Sigmoid colon (tissue), 7 donors: ENCODE results near the gene SENP8. TPM values are rescaled to one million over a fixed set of nuclear protein-coding genes. Genes with fewer than 3 reads are reported as not detected.

ENCODE experiments used
- DNase-seq: peaks from one replicate; pipeline ENCODE4 v3.0.0-alpha.2; 2019
- H3K27ac ChIP-seq, 4 donors: fragments of 200-600 bp; sonication (generic); one replicate each; pipeline ENCODE4 v1.5.1; 2016 to 2019; ENCODE audit warnings: mild to moderate bottlenecking in 1 of 4
- H3K27me3 ChIP-seq, 3 donors: fragments of 200-600 bp; sonication (generic); one replicate each; pipeline ENCODE4 v1.5.1; 2019; ENCODE audit warnings: mild to moderate bottlenecking in 1 of 3
- H3K36me3 ChIP-seq, 4 donors: fragments of 200-600 bp; sonication (generic); one replicate each; pipeline ENCODE4 v1.5.1; 2016 to 2019
- H3K4me1 ChIP-seq, 4 donors: fragments of 200-600 bp; sonication (generic); one replicate each; pipeline ENCODE4 v1.5.1; 2017 to 2019
- H3K4me3 ChIP-seq, 4 donors: fragments of 200-600 bp; sonication (generic); one replicate each; pipeline ENCODE4 v1.5.1; 2017 to 2019; ENCODE audit warnings: mild to moderate bottlenecking in 2 of 4, moderate library complexity in 1 of 4
- H3K9me3 ChIP-seq, 4 donors: fragments of 200-600 bp in 3 of 4; sonication (generic) in 3 of 4; one replicate each; pipeline versions ENCODE4 v1.5.1 to v1.6.1; 2013 to 2019
- EP300 ChIP-seq, 4 donors: sonication (generic); formaldehyde crosslinking; IDR thresholded peaks; one replicate each; pipeline ENCODE4 v1.6.1; 2017; ENCODE audit warnings: antibody characterized with exemption in 4 of 4
- POLR2A ChIP-seq, 2 donors: fragments of 450-650 bp; IDR thresholded peaks; one replicate each; pipeline ENCODE4 v1.6.1; 2016; ENCODE audit warnings: antibody characterized with exemption in 2 of 2, mild to moderate bottlenecking in 2 of 2, moderate library complexity in 2 of 2
- POLR2AphosphoS5 ChIP-seq, 4 donors: sonication (generic); formaldehyde crosslinking; IDR thresholded peaks; one replicate each; pipeline ENCODE4 v1.6.1; 2017; ENCODE audit warnings: antibody characterized with exemption in 4 of 4
- WGBS, 2 donors: extraction: QIAGEN DNeasy Blood & Tissue Kit; methylation state at CpG; one replicate each; pipeline ENCODE4 v1.1.7; 2013; 5-methylcytosine and 5-hydroxymethylcytosine counted together
- intact Hi-C: fragments of 100-400 bp; cut with DNase I; formaldehyde crosslinking; loops from one replicate; pipeline ENCODE4 v1.15.1; 2023
- polyA plus RNA-seq, 3 donors: library from polyadenylated mRNA; stranded (reverse); fragments of 200-250 nt; gene quantifications; one replicate each; pipeline ENCODE4 v1.2.3, GENCODE V29; 2013
- total RNA-seq, 4 donors: library from RNA; depleted of rRNA; stranded (reverse); fragments of >200 nt; gene quantifications; one replicate each; pipeline ENCODE4 v1.1.0, GENCODE V29; 2016
- TF ChIP-seq, protein P1 (sequence below), 4 experiments: fragments of 450-650 bp in 3 of 4; fragments of 200-600 bp in 1 of 4; IDR thresholded peaks; one replicate each; pipeline ENCODE4 v1.5.1; 2016 to 2019; ENCODE audit warnings: antibody characterized with exemption in 4 of 4, mild to moderate bottlenecking in 3 of 4, moderate library complexity in 2 of 4
- donor health status: healthy with polysubstance abuse.
- donor health status: Bipolar disorder and iron deficiency.
- donor health status: healthy.

SENP8 gene
- total and polyA plus RNA-seq, 7 donors: 1.2 to 4.3 (median 1.9) TPM

DNA sequence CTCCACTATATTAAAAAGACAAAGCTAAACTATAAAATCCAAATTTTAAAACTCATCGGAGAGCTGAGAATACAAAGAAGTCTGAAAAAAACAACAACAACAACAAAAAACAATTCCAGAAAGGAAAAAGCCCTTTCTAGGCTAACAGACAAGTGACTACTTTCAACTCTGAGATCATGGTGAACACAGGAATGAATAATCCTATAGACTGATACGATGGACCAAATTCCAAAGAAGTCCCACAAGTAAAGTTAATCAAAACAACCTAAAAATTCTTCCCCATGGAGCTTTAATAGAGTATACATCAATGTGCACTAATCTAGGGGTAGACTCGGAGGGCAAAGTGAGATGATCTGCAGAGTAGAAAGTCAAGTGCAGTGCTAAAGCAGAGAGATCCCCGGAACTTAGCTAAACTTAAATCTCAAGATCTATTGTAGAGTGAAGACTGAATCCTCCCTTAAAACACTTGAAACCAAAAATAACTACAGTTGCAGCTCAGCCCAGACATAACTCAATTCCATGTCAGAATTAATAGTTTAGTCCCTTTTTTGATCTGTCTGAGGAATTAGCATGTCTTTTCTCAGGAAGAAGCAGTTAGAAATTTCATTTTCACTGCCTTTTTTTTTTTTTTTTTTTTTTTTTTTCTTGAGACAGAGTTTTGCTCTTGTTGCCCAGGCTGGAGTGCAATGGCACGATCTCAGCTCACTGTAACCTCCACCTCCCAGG is 43.7 kb upstream of the SENP8 start:
- no peaks in the 10 kb centered on the region for H3K9me3 ChIP-seq
- H3K27ac ChIP-seq: no peak overlapping the region
- 88% methylated on average over 5 of the region's 5 CpGs for WGBS, 2 donors
- TF ChIP-seq EP300 (IDR thresholded peaks at IDR 0.05): no peak
- TF ChIP-seq, protein P1, sequence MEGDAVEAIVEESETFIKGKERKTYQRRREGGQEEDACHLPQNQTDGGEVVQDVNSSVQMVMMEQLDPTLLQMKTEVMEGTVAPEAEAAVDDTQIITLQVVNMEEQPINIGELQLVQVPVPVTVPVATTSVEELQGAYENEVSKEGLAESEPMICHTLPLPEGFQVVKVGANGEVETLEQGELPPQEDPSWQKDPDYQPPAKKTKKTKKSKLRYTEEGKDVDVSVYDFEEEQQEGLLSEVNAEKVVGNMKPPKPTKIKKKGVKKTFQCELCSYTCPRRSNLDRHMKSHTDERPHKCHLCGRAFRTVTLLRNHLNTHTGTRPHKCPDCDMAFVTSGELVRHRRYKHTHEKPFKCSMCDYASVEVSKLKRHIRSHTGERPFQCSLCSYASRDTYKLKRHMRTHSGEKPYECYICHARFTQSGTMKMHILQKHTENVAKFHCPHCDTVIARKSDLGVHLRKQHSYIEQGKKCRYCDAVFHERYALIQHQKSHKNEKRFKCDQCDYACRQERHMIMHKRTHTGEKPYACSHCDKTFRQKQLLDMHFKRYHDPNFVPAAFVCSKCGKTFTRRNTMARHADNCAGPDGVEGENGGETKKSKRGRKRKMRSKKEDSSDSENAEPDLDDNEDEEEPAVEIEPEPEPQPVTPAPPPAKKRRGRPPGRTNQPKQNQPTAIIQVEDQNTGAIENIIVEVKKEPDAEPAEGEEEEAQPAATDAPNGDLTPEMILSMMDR (IDR thresholded peaks at IDR 0.05): no peak
- TF ChIP-seq POLR2AphosphoS5 (IDR thresholded peaks at IDR 0.05): no peak
- TF ChIP-seq POLR2A (IDR thresholded peaks at IDR 0.05): no peak
- no peak overlapping the region for H3K4me3 ChIP-seq
- intact Hi-C loops: no loop called here
- no peaks in the 10 kb centered on the region for H3K27me3 ChIP-seq
- no peaks in the 10 kb centered on the region for H3K36me3 ChIP-seq
- DNase-seq: no peak
- H3K4me1 ChIP-seq: peaks cover 0 to 19% (median 5%) of the 10 kb centered on the region in 4 donors

DNA sequence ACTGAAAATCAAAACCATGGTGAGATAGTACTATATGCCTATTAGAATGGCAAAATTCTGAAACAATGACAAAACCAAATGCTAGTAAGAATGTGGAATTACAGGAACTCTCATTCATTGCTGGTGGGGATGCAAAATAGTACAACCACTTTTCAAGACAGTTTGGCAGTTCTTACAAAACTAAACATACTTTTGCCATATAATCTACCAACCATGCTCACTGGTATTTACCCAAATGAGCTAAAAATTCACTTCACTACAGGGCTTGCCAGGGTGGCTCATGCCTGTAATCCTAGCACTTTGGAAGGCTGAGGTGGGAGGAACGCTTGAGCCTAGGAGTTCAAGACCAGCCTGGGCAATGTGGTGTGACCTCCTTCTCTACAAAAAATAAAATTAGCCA is 40.3 kb upstream of the SENP8 start:
- H3K4me3 ChIP-seq: no peak overlapping the region
- H3K36me3 ChIP-seq: no peaks in the 10 kb centered on the region
- H3K27ac ChIP-seq: no peak overlapping the region
- intact Hi-C loops: no loop called here
- DNase-seq: no peak
- TF ChIP-seq, protein P1 (IDR thresholded peaks at IDR 0.05): no peak
- TF ChIP-seq POLR2A (IDR thresholded peaks at IDR 0.05) (no peak), EP300 (IDR thresholded peaks at IDR 0.05) (no peak), POLR2AphosphoS5 (IDR thresholded peaks at IDR 0.05) (no peak)
- H3K27me3 ChIP-seq: no peaks in the 10 kb centered on the region
- H3K9me3 ChIP-seq: no peaks in the 10 kb centered on the region
- peaks cover 0 to 19% (median 5%) of the 10 kb centered on the region in 4 donors for H3K4me1 ChIP-seq
- 93 to 97% methylated on average over 1 of the region's 1 CpG for WGBS, 2 donors

GRCh38 chr15:72078887-72079286 is 39.3 kb upstream of the SENP8 start:
- 76 to 88% methylated on average over 6 of the region's 6 CpGs for WGBS, 2 donors
- intact Hi-C loops: no loop called here

GRCh38 chr15:72082176-72082575 is 36.0 kb upstream of the SENP8 start:
- intact Hi-C loops: no loop called here
- no peaks in the 10 kb centered on the region for H3K27me3 ChIP-seq
- no peaks in the 10 kb centered on the region for H3K4me1 ChIP-seq
- DNase-seq: no peak
- no peaks in the 10 kb centered on the region for H3K9me3 ChIP-seq
- no peaks in the 10 kb centered on the region for H3K36me3 ChIP-seq
- H3K4me3 ChIP-seq: no peak overlapping the region
- no peak overlapping the region for H3K27ac ChIP-seq
- WGBS, 2 donors: 100% methylated on average over 1 of the region's 1 CpG
- TF ChIP-seq POLR2A (IDR thresholded peaks at IDR 0.05) (no peak), EP300 (IDR thresholded peaks at IDR 0.05) (no peak), POLR2AphosphoS5 (IDR thresholded peaks at IDR 0.05) (no peak)
- TF ChIP-seq, protein P1 (IDR thresholded peaks at IDR 0.05): no peak

More at GRCh38 chr15:72078887-72079286, 39.3 kb upstream of the SENP8 start:
- Histone ChIP-seq H3K4me1 (peaks cover 0 to 16% (median 5%) of the 10 kb centered on the region in 4 donors), H3K4me3 (no peak overlapping the region), H3K27ac (no peak overlapping the region), H3K36me3 (no peaks in the 10 kb centered on the region), H3K27me3 (no peaks in the 10 kb centered on the region), H3K9me3 (no peaks in the 10 kb centered on the region)
- TF ChIP-seq, protein P1 (IDR thresholded peaks at IDR 0.05): no peak
- TF ChIP-seq POLR2A (IDR thresholded peaks at IDR 0.05): no peak
- no peak for TF ChIP-seq POLR2AphosphoS5 (IDR thresholded peaks at IDR 0.05)
- no peak for TF ChIP-seq EP300 (IDR thresholded peaks at IDR 0.05)
- DNase-seq: no peak
